Stimulated activated CD8-positive, alpha-beta memory T cell treated with anti-CD3 and anti-CD28 coated beads, Interleukin-15, amount 100 ng/mL, for 24 hours (primary cell): Measurements from ENCODE around the gene MTUS2.

Experiments
- DNase-seq: peaks from one replicate; pipeline ENCODE4 v3.0.0-alpha.2; 2020; ENCODE audit warnings: low read depth

The MTUS2 gene

GRCh38 chr13:29484796-29485195, 664.7 kb downstream of the MTUS2 start:
- no peak for DNase-seq

- DNase-seq, result no peak
Measured at GRCh38 chr13:29486551-29486950, 666.4 kb downstream of the MTUS2 start.

- DNase-seq, result no peak
Measured at GRCh38 chr13:29487466-29488454, 667.6 kb downstream of the MTUS2 start.

GRCh38 chr13:29489650-29490560, 669.8 kb downstream of the MTUS2 start:
- no peak for DNase-seq

GRCh38 chr13:29490561-29490885, 670.4 kb downstream of the MTUS2 start:
- no peak for DNase-seq

GRCh38 chr13:29491248-29491647, 671.1 kb downstream of the MTUS2 start:
- DNase-seq, result no peak

GRCh38 chr13:29493796-29494195, 673.7 kb downstream of the MTUS2 start:
- no peak for DNase-seq

GRCh38 chr13:29494520-29494919, 674.4 kb downstream of the MTUS2 start:
- no peak for DNase-seq

- no peak for DNase-seq
Measured at GRCh38 chr13:29496241-29496712, 676.1 kb downstream of the MTUS2 start.

- no peak for DNase-seq
Measured at GRCh38 chr13:29497137-29497654, 677.1 kb downstream of the MTUS2 start.

- no peak for DNase-seq
Measured at GRCh38 chr13:29498426-29499040, 678.4 kb downstream of the MTUS2 start.

- no peak for DNase-seq
Measured at GRCh38 chr13:29499506-29500165, 679.5 kb downstream of the MTUS2 start.

- no peak for DNase-seq
Measured at GRCh38 chr13:29500386-29500785, 680.2 kb downstream of the MTUS2 start.

GRCh38 chr13:29501674-29502073, 681.5 kb downstream of the MTUS2 start:
- no peak for DNase-seq

- DNase-seq, result no peak
Measured at GRCh38 chr13:29502391-29503008, 682.4 kb downstream of the MTUS2 start.

GRCh38 chr13:29503041-29503837, 683.1 kb downstream of the MTUS2 start:
- no peak for DNase-seq

GRCh38 chr13:29504691-29505090, 684.6 kb downstream of the MTUS2 start:
- no peak for DNase-seq

- DNase-seq, result no peak
Measured at GRCh38 chr13:29505511-29505910, 685.4 kb downstream of the MTUS2 start.

- DNase-seq, result no peak
Measured at GRCh38 chr13:29505950-29506349, 685.8 kb downstream of the MTUS2 start.

GRCh38 chr13:29507356-29507755, 687.2 kb downstream of the MTUS2 start:
- no peak for DNase-seq
